Activated CD8-positive, alpha-beta T cell treated with anti-CD3 and anti-CD28 coated beads for 36 hours (primary cell): ENCODE results near the gene ADGRA1. TPM values are rescaled to one million over a fixed set of nuclear protein-coding genes. Genes with fewer than 3 reads are reported as not detected.

Experiments
- ATAC-seq: fragments of 200-7000 bp; cut with Tn5 transposase; one replicate; pipeline ENCODE4 v1.10.0; 2021; ENCODE audit warnings: mild to moderate bottlenecking, moderate library complexity
- CTCF ChIA-PET: fragments of 350-600 bp; sonication (Branson Sonifier 250); formaldehyde crosslinking; loops from one replicate; lab custom pipeline; 2021; ENCODE audit warnings: antibody characterized with exemption; lab: Charles Lee
- POLR2A ChIA-PET: fragments of 350-600 bp; sonication (Branson Sonifier 250); formaldehyde crosslinking; loops from one replicate; lab custom pipeline; 2021; ENCODE audit warnings: antibody characterized with exemption; lab: Charles Lee
- DNase-seq: peaks from one replicate; pipeline ENCODE4 v3.0.0-alpha.2; 2020
- H3K27ac Mint-ChIP-seq: one replicate; pipeline ENCODE4 v1.8.0; 2021; ENCODE audit warnings: mild to moderate bottlenecking, mixed read lengths
- H3K27me3 Mint-ChIP-seq: one replicate; pipeline ENCODE4 v1.8.0; 2021; ENCODE audit warnings: mixed read lengths
- H3K36me3 Mint-ChIP-seq: one replicate; pipeline ENCODE4 v1.8.0; 2021; ENCODE audit warnings: low read depth, mixed read lengths
- H3K4me1 Mint-ChIP-seq: one replicate; pipeline ENCODE4 v1.8.0; 2021; ENCODE audit warnings: low read depth, mixed read lengths
- H3K4me3 Mint-ChIP-seq: one replicate; pipeline ENCODE4 v1.8.0; 2021; ENCODE audit warnings: mild to moderate bottlenecking, moderate library complexity, mixed read lengths
- H3K9me3 Mint-ChIP-seq: one replicate; pipeline ENCODE4 v1.8.0; 2021; ENCODE audit warnings: mixed read lengths
- CTCF ChIP-seq: fragments of 200-600 bp; IDR thresholded peaks from one replicate; pipeline ENCODE4 v1.8.0; 2022; ENCODE audit warnings: antibody characterized with exemption, mild to moderate bottlenecking
- intact Hi-C: fragments of 100-400 bp; cut with micrococcal nuclease; formaldehyde crosslinking; loops from one replicate; pipeline ENCODE4 v1.10.0; 2022
- total RNA-seq, 2 experiments: library from RNA; stranded (reverse); gene quantifications; one replicate each; pipeline ENCODE4 v1.2.3, GENCODE V29; 2021

The ADGRA1 gene
- total RNA-seq, 2 experiments from 2014 or later, result not detected

DNA sequence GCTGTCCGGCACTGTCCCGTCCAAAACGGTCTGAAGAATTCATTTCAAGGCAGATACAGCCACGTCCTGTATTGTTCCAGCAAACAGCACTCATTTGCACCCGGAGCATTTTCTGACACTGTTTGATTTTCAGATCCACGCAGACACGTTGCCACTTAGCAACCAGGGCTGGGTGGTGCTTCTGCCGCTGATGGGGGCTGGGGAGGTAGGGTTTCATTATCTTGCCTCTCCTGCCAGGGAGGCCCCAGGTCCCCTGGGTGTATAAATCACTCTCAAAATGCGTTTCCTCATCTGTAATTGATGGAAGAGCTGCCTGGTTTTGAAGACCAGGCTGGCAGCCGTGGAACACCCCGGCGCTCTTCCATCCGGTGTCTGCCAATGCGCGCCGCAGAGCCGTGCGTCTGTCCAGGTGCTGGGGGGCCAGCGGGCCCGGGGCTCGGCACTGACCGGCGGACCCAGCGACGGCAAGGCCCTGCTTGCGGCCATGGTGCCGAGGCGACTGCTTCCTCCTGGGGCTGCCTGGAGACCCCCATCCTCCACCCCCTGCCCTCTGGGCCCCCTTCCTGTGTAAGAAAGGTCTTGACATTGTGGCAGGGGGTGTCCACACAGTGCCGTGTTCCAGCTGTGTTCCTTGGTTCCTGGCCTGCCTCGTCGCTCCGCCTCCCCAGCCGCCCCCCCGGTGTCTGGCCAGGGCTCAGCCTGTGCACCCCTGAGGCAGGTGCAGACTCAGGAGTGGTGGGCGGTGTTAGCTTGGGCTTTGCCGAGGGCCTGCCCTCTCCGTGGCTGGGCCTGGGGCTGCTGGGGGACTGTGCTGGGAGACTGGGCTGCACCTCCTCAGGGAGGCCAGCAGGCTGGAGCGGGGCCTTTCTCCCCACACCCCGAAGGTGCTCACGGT is 16.6 kb downstream of the ADGRA1 start:
- POLR2A ChIA-PET, result no interaction called here
- DNase-seq, result no peak
- Mint-ChIP-seq H3K27me3 (peaks cover 10% of the 10 kb centered on the region), H3K9me3 (peaks cover 12% of the 10 kb centered on the region), H3K4me1 (no peaks in the 10 kb centered on the region), H3K36me3 (no peaks in the 10 kb centered on the region), H3K4me3 (no peak overlapping the region), H3K27ac (no peak overlapping the region)
- CTCF ChIA-PET, result no interaction called here
- ATAC-seq, result no peak
- intact Hi-C loops, result no loop called here
- no peak for TF ChIP-seq CTCF

GRCh38 chr10:133104963-133105640 is 17.4 kb downstream of the ADGRA1 start:
- TF ChIP-seq CTCF, result no peak
- peaks cover 10% of the 10 kb centered on the region for H3K27me3 Mint-ChIP-seq
- no peaks in the 10 kb centered on the region for H3K36me3 Mint-ChIP-seq
- H3K4me1 Mint-ChIP-seq, result no peaks in the 10 kb centered on the region
- POLR2A ChIA-PET, result no interaction called here
- CTCF ChIA-PET, result no interaction called here
- peaks cover 15% of the 10 kb centered on the region for H3K9me3 Mint-ChIP-seq
- intact Hi-C loops, result no loop called here
- ATAC-seq, result no peak
- no peak overlapping the region for H3K4me3 Mint-ChIP-seq
- no peak overlapping the region for H3K27ac Mint-ChIP-seq
- no peak for DNase-seq

GRCh38 chr10:133105686-133106390 is 18.1 kb downstream of the ADGRA1 start:
- DNase-seq, result no peak
- Mint-ChIP-seq H3K27ac (no peak overlapping the region), H3K36me3 (no peaks in the 10 kb centered on the region), H3K27me3 (peaks cover 12% of the 10 kb centered on the region), H3K9me3 (peaks cover 15% of the 10 kb centered on the region), H3K4me1 (no peaks in the 10 kb centered on the region), H3K4me3 (no peak overlapping the region)
- intact Hi-C loops, result no loop called here
- ATAC-seq, result no peak
- POLR2A ChIA-PET, result no interaction called here
- TF ChIP-seq CTCF, result no peak
- CTCF ChIA-PET, result no interaction called here

- Mint-ChIP-seq H3K4me3 (no peak overlapping the region), H3K27ac (no peak overlapping the region), H3K9me3 (peaks cover 15% of the 10 kb centered on the region), H3K4me1 (no peaks in the 10 kb centered on the region), H3K27me3 (peaks cover 9% of the 10 kb centered on the region), H3K36me3 (no peaks in the 10 kb centered on the region)
- ChIA-PET CTCF (no interaction called here), POLR2A (interaction anchor here (0.7 kb wide), 1 partner anchor 32 kb away, joined by 3 read pairs; no protein-coding TSS in a partner anchor)
- TF ChIP-seq CTCF, result no peak
- intact Hi-C loops, result no loop called here
- ATAC-seq (no peak), DNase-seq (no peak)
Measured at GRCh38 chr10:133106516-133106915, 18.8 kb downstream of the ADGRA1 start.
